Activated CD4-positive, alpha-beta T cell treated with anti-CD3 and anti-CD28 coated beads, Interleukin-2, Interleukin-6, amounts not matched to agents 100 ng/mL and 50 ng/mL, durations not matched to agents 16 hours and 8 hours (primary cell): Measurements from ENCODE around the gene PRKCA.

Experiments
- DNase-seq: peaks from one replicate; pipeline ENCODE4 v3.0.0-alpha.2; 2020

PRKCA gene

GRCh38 chr17:66416207-66416940 lies 114.0 kb downstream of the PRKCA start:
- no peak for DNase-seq

GRCh38 chr17:66417300-66417719 lies 114.9 kb downstream of the PRKCA start:
- DNase-seq = no peak

- peak; percentile 32 for DNase-seq
Observed at GRCh38 chr17:66420961-66421371, 118.6 kb downstream of the PRKCA start.

GRCh38 chr17:66422186-66422585 lies 119.8 kb downstream of the PRKCA start:
- DNase-seq = no peak

GRCh38 chr17:66423056-66423955 lies 120.9 kb downstream of the PRKCA start:
- no peak for DNase-seq

- no peak for DNase-seq
Observed at GRCh38 chr17:66425756-66426396, 123.5 kb downstream of the PRKCA start.

- peak; percentile 73 for DNase-seq
Observed at GRCh38 chr17:66426397-66427033, 124.1 kb downstream of the PRKCA start.

GRCh38 chr17:66427134-66427533 lies 124.7 kb downstream of the PRKCA start:
- no peak for DNase-seq

GRCh38 chr17:66429680-66430079 lies 127.3 kb downstream of the PRKCA start:
- DNase-seq = no peak

GRCh38 chr17:66430846-66431795 lies 128.7 kb downstream of the PRKCA start:
- no peak for DNase-seq

- no peak for DNase-seq
Observed at GRCh38 chr17:66431910-66432309, 129.5 kb downstream of the PRKCA start.

- no peak for DNase-seq
Observed at GRCh38 chr17:66432411-66432957, 130.1 kb downstream of the PRKCA start.

- no peak for DNase-seq
Observed at GRCh38 chr17:66432996-66433551, 130.7 kb downstream of the PRKCA start.

GRCh38 chr17:66435182-66435581 lies 132.8 kb downstream of the PRKCA start:
- no peak for DNase-seq

GRCh38 chr17:66436631-66437030 lies 134.2 kb downstream of the PRKCA start:
- no peak for DNase-seq

- peak; percentile 11 for DNase-seq
Observed at GRCh38 chr17:66437476-66438026, 135.1 kb downstream of the PRKCA start.

- no peak for DNase-seq
Observed at GRCh38 chr17:66438101-66438500, 135.7 kb downstream of the PRKCA start.

- DNase-seq = no peak
Observed at GRCh38 chr17:66441101-66441661, 138.8 kb downstream of the PRKCA start.

- DNase-seq = no peak
Observed at GRCh38 chr17:66443166-66443565, 140.8 kb downstream of the PRKCA start.

GRCh38 chr17:66443606-66444005 lies 141.2 kb downstream of the PRKCA start:
- no peak for DNase-seq
